Erythroblast (primary cell): ENCODE results near the gene ST14.

ENCODE experiments used
- GATA1 ChIP-seq: IDR thresholded peaks from 2 replicates; pipeline ENCODE4 v1.6.1; 2011; ENCODE audit warnings: low read depth, mild to moderate bottlenecking, control low read depth, low read length, moderate library complexity
- POLR2A ChIP-seq: IDR thresholded peaks from 2 replicates; pipeline ENCODE4 v1.6.1; 2011; ENCODE audit warnings: mild to moderate bottlenecking, low read length

DNA sequence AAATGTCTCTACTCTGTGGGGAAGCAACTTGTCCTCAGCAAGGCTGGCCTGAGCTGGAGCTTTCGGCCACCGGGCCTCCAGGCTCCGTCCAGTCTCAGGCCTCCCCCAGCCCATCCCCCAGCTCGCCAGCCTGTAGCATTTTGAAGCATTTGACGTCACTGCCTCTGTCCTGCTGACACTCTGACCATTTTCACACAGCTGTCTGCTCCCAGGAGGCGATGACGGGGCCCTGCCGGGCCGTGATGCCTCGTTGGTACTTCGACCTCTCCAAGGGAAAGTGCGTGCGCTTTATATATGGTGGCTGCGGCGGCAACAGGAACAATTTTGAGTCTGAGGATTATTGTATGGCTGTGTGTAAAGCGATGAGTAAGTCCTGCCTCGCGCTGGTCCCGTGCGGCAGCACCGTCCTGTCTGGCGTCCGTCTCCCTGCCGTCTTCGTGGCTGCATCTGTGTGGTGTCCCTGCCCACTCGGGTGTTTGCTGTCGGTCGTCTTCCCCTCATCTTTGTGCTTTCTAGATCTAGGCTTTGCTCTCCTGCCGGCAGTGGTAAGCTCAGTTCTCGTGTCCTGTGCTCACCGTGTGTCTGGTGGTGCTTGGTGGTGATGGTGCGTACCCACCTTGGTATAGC is 36.1 kb upstream of the ST14 start:
- no peak for TF ChIP-seq POLR2A
- no peak for TF ChIP-seq GATA1
